GM19035 (cell line): ENCODE results near the gene UBN1.

ENCODE experiments used
- ATAC-seq: cut with Tn5 transposase; IDR thresholded peaks from one replicate; pipeline ENCODE4 v1.9.1; 2021; ENCODE audit not compliant: unreplicated experiment

The UBN1 gene

DNA sequence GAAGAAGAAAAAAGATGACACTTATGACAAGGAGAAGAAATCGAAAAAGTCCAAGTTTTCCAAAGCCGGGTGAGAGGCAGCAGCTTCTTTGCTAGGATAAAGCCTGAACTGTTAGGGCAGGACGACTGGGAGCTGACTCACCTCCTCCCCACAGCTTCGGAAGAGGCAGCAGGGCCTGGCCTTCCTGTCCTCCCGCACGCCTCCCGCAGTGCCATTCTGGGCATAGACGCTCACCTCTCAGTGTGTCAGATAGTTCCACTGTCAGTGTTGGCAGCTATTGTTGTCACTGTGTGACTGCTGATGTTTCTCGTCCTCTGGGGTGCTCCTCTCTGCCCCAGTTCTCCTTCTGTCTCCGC is 12.6 kb downstream of the UBN1 start:
- ATAC-seq: no peak

GRCh38 chr16:4860727-4861342 is 13.6 kb downstream of the UBN1 start:
- no peak for ATAC-seq

DNA sequence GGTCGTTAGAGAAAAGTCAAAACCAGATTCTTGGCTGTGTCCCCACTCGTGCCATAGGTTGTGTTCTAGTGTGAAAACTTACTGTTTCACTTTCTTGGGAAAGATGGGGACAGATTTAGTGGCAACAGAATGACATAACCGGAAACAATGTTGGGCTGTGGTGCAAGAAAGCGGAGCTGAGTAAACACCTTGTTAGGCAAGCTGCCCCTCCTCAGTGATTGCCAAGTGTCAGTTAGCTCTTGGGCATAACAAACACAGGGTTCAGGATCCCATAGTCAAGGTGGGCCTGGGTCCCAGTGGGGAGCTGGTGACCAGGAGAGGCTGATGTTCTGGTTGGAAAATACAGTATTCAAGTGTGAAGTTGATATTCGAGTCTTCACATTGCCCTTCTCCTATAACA is 15.4 kb downstream of the UBN1 start:
- no peak for ATAC-seq

- ATAC-seq: no peak
These were observed 17.4 kb downstream of the UBN1 start for GRCh38 chr16:4864728-4865127.

DNA sequence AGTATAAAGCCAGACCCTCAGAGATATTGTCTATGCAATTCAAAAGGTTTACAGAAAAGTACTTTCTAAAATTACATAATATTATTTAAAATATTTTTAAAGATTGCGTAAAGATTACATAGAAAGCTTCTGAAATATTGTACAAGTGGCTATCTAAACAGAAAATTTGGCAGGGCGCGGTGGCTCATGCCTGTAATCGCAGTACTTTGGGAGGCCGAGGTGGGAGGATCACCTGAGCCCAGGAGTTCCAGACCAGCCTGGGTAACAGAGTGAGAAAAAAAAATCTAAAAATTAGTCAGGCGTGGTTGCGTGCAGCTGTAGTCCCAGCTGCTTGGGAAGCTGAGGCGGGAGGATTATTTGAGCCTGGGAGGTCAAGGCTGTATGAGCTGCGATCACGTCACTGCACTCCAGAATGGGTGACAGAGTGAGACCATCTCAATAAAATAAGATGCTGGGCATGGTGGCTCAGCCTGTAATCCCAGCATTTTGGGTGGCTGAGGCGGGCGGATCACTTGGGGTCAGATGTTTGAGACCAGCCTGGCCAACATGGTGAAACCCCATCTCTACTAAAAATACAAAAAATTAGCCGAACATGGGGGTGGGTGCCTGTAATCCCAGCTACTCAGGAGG is 18.1 kb downstream of the UBN1 start:
- ATAC-seq: no peak

DNA sequence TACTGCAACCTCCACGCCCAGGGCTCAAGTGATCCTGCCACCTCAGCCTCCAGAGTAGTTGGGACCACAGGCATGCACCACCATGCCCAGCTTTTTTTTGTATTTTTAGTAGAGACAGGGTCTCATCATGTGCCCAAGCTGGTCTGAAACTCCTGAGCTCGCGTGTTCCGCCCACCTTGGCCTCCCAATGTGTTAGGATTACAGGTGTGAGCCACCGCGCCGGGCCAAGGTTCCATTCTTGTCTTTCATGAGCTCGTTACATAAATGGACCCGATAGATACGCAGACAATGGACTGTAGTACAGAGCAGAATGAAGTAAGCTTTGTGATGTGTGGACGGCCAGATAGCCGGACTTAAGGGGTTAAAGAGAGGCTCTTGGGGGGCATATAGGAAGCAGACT is 19.3 kb downstream of the UBN1 start:
- no peak for ATAC-seq

GRCh38 chr16:4868026-4868425 is 20.7 kb downstream of the UBN1 start:
- ATAC-seq: no peak

- no peak for ATAC-seq
These were observed 21.3 kb downstream of the UBN1 start for GRCh38 chr16:4868535-4868934.

- ATAC-seq: no peak
These were observed 22.0 kb downstream of the UBN1 start for GRCh38 chr16:4869147-4869805.

DNA sequence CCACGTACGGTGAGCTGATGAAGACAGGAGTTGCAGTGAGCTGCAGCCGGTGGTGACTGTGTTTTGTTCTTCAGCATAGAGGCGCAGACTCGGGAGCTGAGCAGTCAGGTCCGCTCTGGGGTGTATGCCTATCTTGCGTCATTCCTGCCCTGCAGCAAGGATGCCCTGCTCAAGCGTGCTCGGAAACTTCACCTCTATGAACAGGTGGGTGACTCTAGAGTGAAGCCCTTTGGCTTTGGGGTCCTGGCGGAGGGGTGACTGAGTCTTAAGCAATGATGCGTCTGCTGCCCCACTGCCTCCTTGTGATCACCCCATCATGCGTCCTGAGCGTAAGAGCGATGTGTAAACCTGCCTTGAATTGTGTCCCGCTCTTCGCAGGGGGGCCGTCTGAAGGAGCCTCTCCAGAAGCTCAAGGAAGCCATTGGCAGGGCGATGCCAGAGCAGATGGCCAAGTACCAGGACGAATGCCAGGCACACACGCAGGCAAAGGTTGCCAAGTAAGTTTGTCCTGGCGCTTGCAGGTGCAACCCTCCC is 22.9 kb downstream of the UBN1 start:
- ATAC-seq: no peak

GRCh38 chr16:4871071-4871470 is 23.8 kb downstream of the UBN1 start:
- ATAC-seq: no peak

DNA sequence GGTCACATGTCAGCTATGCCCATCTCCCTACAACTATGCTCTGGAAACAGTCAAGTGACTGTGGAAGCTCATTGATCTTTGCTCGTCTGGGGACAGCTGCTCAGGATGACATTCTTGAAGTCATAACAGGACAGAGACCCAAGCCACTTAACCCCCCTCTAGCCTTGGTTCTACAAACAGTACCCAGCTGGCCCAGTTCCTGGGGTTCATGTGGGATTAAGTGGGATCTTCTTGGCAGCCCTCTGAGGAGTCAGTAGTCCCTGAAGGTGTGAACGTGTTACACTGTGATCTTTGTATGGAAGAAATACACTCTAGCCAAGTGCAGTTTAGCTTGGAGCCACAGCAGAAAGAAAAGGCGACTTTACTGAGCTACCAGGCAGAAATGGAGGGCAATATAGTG is 25.8 kb downstream of the UBN1 start:
- no peak for ATAC-seq

GRCh38 chr16:4874666-4875065 is 27.4 kb downstream of the UBN1 start:
- no peak for ATAC-seq

DNA sequence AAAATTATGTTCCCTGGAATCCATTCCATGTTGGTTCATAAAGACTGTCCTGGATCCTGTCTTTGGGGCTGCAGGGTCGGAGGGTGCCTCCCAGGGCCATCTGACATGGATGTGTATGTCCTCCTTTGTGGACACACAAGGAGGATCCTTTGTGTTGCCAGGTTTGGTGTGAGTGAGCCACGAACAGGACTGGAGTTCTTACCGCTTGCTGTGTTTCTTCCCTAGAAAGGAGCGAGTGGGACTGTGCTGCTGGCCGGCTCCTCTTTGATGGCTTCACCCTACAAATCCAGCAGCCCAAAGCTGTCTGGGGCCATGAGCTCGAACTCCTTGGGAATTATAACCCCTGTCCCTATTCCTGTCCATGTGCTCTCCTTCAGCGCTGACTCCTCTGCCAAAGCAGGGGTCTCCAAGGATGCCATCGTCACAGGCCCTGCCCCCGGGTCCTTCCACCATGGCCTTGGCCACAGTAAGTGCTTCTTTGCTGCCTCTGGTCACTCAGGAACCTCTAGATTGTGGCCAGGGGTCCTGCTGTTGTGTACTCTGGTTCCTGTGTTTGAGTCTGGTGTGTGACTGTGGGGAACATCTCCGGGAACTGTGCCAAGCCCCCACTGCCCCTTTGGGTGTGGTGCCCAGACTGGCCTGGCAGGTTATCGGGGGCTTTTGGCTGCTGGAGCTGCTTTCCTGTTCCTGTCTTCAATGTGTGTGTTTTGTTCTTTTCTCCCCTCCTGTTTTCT is 29.5 kb downstream of the UBN1 start:
- ATAC-seq: no peak

DNA sequence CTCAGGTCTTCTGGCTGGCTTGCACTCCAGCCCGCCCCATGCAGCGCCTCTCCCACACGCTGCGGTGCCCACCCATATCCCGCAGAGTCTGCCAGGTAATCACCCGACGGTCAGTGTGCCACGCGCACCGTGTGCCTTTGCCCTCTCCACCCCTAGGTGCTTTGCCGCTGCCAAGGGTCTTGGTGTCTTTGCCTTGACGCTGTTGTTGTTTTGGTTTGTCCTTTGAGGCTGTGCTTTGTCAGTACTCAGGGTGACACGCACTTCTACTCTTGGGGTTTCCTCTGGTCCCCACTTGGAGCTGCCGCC is 30.1 kb downstream of the UBN1 start:
- ATAC-seq: no peak

DNA sequence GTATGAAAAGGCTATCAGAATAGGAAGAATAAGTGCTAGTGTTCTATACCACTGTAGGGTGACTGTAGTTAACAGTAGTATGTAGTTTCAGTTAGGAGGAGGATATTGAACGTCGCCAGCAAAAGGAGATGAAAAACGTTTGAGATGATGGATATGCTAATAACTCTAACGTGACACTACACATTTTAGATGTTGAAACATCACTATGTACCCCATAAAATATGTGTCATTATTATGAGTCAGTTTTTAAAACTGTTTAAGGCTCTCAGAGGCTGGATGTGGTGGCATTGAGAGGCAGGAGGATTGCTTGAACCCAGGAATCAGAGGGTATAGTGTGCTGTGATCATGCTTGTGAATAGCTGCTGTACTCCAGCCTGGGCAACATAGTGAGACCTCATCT is 31.8 kb downstream of the UBN1 start:
- no peak for ATAC-seq

DNA sequence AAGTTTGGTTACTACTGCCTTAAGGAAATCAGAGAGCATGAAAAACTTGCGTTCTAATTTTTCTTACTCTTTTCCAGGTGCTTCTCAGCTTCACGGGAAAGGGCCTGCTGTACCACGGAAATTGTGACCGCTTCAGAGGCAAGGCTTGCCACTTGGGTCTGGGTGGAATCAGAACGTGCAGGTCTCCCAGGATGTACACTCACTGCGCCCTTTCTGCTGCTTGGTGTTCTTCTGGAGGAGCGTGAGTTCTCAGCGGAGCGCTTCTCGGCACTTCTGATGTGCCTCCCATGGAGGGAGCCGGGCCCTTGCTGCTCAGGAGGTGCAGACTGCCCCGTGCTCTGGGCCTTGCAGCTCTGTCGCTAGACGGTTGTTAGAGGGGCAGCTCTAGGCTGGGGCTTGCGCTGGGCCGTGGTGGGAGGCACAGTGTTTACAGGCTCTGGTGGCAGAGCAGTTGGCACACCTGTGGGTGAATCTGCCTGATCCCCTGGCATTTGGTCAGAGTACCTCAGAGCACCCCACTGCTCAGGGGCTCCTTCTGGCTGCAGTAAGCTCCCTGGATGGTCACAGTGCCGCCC is 32.8 kb downstream of the UBN1 start:
- no peak for ATAC-seq

DNA sequence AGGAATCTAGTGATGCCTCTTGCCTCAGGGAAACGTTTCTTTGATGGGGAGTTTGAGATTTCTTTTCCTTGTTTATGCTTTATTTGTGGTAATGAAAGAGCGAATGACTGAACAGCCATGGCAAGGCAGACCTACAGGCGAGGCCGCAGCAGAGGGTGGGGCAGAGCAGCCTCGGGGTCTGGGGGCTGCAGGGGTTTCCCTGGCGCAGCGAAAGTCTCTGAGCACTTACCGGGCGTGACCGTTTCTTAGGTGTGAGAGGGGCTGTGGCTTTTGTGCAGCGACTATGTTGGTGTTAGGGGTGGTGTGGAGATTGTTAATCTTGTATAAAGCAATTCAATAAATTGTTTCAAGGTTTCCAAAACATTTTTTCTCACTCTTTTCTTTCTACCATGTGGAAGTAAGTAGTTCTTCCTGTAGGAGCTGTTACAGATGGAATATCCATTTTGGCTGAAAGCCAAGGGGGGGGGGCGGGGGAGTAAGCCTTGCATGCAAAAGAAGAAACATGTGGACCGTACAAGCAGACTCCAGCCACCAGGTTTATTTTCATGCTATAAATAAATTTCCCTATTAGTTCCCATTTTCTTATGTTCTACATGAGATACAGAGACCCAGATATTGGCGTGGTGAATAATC is 34.8 kb downstream of the UBN1 start:
- no peak for ATAC-seq

DNA sequence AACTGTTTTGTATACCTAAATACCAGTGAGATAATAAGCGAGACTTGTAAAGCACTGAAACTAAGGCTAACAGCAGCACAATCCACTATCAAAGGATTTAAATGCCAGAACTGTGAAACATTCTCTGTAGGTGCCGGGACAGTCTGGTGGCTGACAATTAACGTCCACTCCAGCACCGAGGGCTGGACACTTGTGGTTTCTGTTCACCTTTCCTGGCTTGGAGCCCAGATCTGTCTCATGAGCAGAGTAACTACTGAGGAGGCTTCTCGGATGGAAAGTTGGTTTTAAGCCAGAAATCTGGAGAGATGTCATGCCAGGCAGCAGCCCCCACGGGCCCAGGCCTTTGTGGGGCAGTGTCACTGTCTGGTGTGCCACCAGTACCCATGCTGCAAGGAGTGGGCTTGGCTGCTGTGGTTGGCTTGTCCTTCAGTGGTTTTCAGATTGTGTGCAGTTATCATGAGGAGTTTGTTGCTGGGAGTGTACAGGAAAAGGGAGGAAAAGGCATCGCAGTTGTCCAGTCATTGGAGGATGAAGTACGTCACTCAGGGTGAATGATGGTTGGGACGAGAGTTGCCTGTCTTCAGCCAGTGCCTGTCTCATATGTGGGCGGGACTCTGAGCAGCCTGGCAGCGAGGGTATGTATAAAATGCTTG is 35.5 kb downstream of the UBN1 start:
- ATAC-seq: no peak

DNA sequence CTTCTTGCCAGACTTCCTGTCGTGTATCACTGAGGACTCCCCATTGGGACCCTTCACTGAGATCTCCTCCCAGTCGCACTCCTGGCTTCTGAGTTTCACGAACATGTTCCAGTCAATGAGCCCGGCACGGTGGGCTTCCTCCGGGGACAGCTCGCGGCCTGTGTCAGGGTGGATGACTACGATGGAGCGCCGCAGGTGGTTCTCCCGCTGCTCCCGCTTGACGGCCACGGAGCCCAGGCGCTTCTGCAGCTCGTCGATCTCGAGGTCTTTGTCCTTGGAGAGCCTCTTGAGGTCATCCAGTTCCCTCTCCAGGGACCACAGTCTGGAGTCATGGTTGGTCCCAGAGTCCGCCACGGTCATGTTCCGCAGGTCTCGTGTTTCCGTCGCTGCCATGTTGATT is 36.2 kb downstream of the UBN1 start:
- no peak for ATAC-seq

DNA sequence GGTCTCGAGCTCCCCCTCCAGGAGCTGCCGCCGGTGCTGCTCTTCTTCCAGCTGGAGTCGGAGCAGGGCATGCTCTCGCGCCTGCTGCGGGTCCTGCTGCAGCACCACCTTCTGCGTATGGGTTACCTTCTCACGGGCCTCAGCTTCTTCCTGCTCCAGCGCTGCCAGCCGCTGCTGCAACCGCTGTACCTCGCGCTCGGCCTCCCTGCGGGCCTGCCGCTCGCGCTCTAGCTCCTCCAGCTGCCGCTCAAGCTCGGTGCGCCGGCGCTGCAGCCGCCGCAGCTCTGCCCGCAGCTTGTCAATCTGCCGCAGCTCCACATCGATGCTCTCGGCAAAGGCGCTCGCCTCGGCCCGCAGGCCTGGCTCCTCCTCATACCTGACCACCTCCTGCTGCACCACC is 36.9 kb downstream of the UBN1 start:
- ATAC-seq: no peak
